ENCODE measurements around the gene GSTM3.
"Not testable (repeated sequence)": the region's sequence is repeated elsewhere in the genome, so short reads cannot be mapped to it uniquely, and the experiment has no call there.

Gene GSTM3

GRCh38 chr1:109764561-109765482 is 24.0 kb upstream of the GSTM3 start:
- no peak for DNase-seq
- in situ Hi-C loops (cut with MboI; ENCODE audit: low pct_unique_long_range_greater_than_20kb, low sequenced_read_pairs): loop anchor here (25.0 kb wide), 1 partner anchor 103 kb away; the partner anchor contains the start of genes GSTM2 and GSTM4

GRCh38 chr1:109763646-109764415 is 23.0 kb upstream of the GSTM3 start, which contains the start of gene EPS8L3:
EPS8L3 (minus strand) TSS chr1:109763923; CDS start chr1:109761749, 2,174 bp downstream.
- in situ Hi-C loops (cut with MboI; ENCODE audit: low pct_unique_long_range_greater_than_20kb, low sequenced_read_pairs): loop anchor here (25.0 kb wide), 1 partner anchor 102 kb away; the partner anchor contains the start of genes GSTM2 and GSTM4
- no peak for DNase-seq

- peak; percentile 65 for DNase-seq
- in situ Hi-C loops (cut with MboI; ENCODE audit: low pct_unique_long_range_greater_than_20kb, low sequenced_read_pairs): loop anchor here (25.0 kb wide), 1 partner anchor 101 kb away; the partner anchor contains the start of genes GSTM2 and GSTM4
Observed at GRCh38 chr1:109762821-109763645, 22.2 kb upstream of the GSTM3 start.

GRCh38 chr1:109762039-109762585 is 21.3 kb upstream of the GSTM3 start:
- in situ Hi-C loops (cut with MboI; ENCODE audit: low pct_unique_long_range_greater_than_20kb, low sequenced_read_pairs): loop anchor here (25.0 kb wide), 1 partner anchor 100 kb away; the partner anchor contains the start of genes GSTM2 and GSTM4
- DNase-seq: no peak

- no peak for DNase-seq
- in situ Hi-C loops (cut with MboI; ENCODE audit: low pct_unique_long_range_greater_than_20kb, low sequenced_read_pairs): loop anchor here (25.0 kb wide), 1 partner anchor 99 kb away; the partner anchor contains the start of genes GSTM2 and GSTM4
Observed at GRCh38 chr1:109761227-109762038, 20.6 kb upstream of the GSTM3 start.

GRCh38 chr1:109760581-109761226 is 19.9 kb upstream of the GSTM3 start:
- DNase-seq: no peak
- in situ Hi-C loops (cut with MboI; ENCODE audit: low pct_unique_long_range_greater_than_20kb, low sequenced_read_pairs): loop anchor here (25.0 kb wide), 1 partner anchor 98 kb away; the partner anchor contains the start of genes GSTM2 and GSTM4

- in situ Hi-C loops (cut with MboI; ENCODE audit: low pct_unique_long_range_greater_than_20kb, low sequenced_read_pairs): loop anchor here (25.0 kb wide), 1 partner anchor 97 kb away; the partner anchor contains the start of genes GSTM2 and GSTM4
- DNase-seq: no peak
Observed at GRCh38 chr1:109759513-109760334, 18.9 kb upstream of the GSTM3 start.

GRCh38 chr1:109757936-109758786 is 17.3 kb upstream of the GSTM3 start:
- in situ Hi-C loops (cut with MboI; ENCODE audit: low pct_unique_long_range_greater_than_20kb, low sequenced_read_pairs): loop anchor here (25.0 kb wide), 1 partner anchor 96 kb away; the partner anchor contains the start of genes GSTM2 and GSTM4
- no peak for DNase-seq

- no peak for DNase-seq
- in situ Hi-C loops (cut with MboI; ENCODE audit: low pct_unique_long_range_greater_than_20kb, low sequenced_read_pairs): loop anchor here (25.0 kb wide), 1 partner anchor 95 kb away; the partner anchor contains the start of genes GSTM2 and GSTM4
Observed at GRCh38 chr1:109756848-109757521, 16.1 kb upstream of the GSTM3 start.

GRCh38 chr1:109756325-109756724 is 15.5 kb upstream of the GSTM3 start:
- DNase-seq: not testable (repeated sequence)
- in situ Hi-C loops (cut with MboI; ENCODE audit: low pct_unique_long_range_greater_than_20kb, low sequenced_read_pairs): loop anchor here (25.0 kb wide), 1 partner anchor 94 kb away; the partner anchor contains the start of genes GSTM2 and GSTM4

- DNase-seq: no peak
- in situ Hi-C loops (cut with MboI; ENCODE audit: low pct_unique_long_range_greater_than_20kb, low sequenced_read_pairs): loop anchor here (25.0 kb wide), 1 partner anchor 92 kb away; the partner anchor contains the start of genes GSTM2 and GSTM4
Observed at GRCh38 chr1:109754738-109755137, 13.9 kb upstream of the GSTM3 start.

GRCh38 chr1:109751531-109752260 is 10.9 kb upstream of the GSTM3 start:
- DNase-seq: no peak

GRCh38 chr1:109750920-109751319 is 10.1 kb upstream of the GSTM3 start:
- in situ Hi-C loops (cut with MboI; ENCODE audit: low pct_unique_long_range_greater_than_20kb, low sequenced_read_pairs): loop anchor here (25.0 kb wide), 1 partner anchor 89 kb away; the partner anchor contains the start of genes GSTM2 and GSTM4

More at GRCh38 chr1:109751531-109752260, 10.9 kb upstream of the GSTM3 start:
- in situ Hi-C loops (cut with MboI; ENCODE audit: low pct_unique_long_range_greater_than_20kb, low sequenced_read_pairs): loop anchor here (25.0 kb wide), 1 partner anchor 89 kb away; the partner anchor contains the start of genes GSTM2 and GSTM4

More at GRCh38 chr1:109750920-109751319, 10.1 kb upstream of the GSTM3 start:
- no peak for DNase-seq
